ENCODE results near the gene APH1B.
"Not testable (repeated sequence)": the region's sequence is repeated elsewhere in the genome, so short reads cannot be mapped to it uniquely, and the experiment has no call there.

The APH1B gene

DNA sequence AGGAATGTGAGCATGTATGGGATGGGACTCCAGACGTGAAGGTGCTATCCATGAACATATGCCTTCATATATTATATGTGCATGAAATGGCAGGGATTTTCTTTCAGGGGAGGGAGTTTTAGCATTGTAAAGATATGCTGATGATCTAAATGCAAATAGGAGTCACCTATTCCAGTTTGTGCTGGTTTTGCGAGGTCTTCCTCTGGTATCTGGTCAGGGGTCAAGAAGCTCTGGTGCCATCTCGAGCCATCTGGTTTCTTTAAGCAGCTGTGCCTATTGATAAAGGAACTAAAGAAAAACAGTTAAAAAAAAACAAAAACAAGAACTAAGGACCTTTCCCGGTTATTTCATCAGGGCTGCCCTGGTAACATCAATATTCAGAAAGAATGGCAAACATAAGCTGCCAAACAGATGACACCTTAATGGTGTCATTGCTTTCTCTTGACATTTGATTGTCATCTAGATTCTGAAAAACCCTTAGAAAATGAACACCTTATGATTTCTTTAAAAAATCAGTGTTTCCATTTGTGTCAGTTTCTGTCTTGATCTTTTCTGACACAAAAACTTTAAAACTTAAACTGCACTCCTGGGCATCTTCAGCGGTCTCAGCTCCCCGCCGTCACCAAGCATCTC, 22.7 kb downstream of the APH1B start:
- DNase-seq, result no peak

DNA sequence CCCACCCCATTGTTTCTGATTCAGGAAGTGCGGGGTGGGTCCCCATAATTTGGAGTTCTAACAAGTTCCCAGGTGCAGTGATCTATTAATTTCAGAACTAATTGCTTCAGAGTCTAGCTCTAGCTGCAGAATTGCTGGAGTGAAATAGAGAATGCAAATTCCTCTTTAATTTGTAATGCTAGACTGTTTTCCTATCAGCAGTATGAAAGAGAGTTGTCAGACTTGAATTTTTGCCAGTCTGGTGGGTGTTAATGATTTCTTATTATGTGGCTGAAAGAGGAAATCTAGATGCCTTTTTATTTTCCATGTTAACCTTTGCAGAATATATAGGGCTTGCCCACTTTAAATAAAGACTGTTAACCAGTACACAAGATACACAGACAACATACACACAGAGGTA, 23.7 kb downstream of the APH1B start:
- no peak for DNase-seq

DNA sequence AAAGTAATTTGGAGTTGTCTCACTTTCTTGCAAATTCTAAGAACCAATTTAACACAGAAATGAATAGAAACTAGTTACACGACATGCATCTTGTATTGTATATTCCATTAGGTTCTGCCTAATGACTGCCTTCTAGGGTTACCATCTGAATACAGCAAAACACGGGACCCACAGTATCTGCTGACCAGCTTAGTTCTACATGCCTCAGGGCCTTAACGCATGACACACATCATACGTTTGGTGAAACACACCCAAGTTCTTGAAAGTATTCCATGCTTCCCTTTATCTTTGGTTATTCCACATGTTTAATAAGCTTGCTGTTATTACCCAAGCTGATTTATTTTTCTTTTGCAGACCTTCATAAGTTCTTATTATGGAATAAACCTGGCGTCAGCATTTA, 27.9 kb downstream of the APH1B start:
- no peak for DNase-seq

DNA sequence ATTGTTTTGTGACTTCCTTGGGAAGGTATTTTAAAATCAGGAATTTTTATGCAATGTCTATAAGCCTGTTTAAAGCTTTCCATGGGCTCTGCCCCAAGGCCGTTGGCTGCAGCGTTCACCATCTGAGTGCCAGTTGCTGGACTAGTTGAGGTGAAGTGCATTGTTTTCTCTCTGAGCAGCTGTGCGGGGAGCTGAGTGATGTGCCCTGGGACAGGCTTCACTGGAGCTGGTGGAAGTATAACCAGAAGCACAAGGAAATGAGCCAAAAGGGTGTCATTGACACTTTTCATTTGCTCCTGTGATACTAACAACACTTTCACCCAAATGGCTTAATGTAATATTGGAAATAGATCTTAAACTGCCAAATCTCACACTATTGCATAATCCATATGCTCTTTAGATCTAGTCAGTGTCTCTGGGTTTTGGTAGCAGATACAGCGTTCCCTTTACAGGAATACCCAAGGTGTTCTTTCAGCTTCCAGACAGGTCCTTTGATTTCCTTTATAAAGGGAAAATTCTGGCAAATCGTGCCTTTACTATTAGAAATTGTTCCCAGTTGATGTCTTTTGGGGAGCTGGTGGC, 29.2 kb downstream of the APH1B start:
- no peak for DNase-seq

DNA sequence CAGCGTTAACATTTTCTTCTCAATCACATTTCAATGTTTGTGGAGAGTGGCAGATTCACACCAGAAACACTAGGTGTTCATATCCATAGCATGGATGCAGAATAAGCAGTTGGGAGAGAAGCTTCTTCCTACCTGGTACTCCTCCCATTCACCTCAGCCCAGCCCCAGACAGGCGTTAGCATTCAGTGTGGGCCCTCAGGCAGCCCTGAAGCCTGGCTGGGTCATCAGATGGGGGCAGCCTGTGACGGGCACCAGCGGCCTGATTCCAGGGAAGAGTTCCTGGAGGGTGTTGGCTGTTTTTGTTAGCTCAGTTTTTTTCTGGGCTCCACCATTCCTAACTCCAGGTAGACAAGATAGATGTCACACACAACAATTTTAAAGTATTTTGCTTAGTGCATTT, 31.1 kb downstream of the APH1B start:
- no peak for DNase-seq

DNA sequence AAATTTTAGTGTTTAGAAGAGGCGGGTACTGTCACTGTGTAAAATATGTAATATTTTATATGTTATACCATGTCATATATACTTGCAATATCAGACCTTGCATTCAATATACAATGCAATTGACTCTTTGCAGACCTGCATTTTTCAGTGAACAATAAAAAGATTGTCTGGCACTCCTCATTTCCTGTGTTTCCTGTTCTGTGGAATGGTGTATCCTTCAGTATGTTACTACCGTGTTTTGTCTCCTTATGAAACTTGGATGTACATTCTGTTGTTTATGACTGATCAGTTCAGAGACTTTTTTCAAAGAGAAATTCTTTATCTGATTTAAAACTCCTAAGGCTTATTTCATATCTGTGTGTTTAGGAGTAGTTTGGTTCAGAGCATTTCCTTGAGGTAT, 31.5 kb downstream of the APH1B start:
- DNase-seq, result no peak

DNA sequence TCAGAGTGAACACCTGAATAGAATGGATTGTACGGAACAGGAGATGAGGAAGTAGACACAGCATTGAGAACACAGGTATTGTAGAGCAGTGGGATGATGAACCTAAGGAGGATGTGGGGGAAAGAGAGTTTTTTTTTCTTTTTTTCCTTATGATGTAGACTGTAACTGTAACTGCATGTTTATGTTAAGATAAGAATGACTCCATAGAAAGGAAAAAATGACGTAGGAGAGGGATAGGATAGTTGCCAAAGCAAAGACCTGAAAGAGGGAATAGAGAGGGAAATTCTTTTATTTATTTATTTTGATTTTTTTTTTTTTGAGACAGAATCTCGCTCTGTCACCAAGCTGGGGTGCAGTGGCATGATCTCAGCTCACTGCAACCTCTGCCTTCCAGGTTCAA, 33.2 kb downstream of the APH1B start:
- no peak for DNase-seq

DNA sequence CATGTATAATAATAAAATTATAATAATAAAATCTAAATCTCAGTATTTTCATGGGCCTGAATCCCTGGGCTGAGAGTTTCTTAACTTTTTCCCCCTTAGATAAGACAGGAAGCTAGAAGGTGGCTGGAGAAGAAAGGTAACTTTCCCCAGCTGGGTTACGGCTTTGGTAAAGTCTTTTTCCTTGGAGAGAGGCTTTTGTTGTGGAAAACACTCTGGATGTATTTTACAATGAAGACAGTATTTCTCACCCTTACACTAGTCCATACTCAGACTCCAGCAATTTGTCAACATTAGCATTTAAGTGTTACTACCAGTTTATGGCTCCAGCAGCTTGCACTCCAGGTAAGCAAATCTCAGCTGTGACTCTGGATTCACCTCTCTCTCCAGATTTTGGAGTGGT, 34.9 kb downstream of the APH1B start:
- no peak for DNase-seq

DNA sequence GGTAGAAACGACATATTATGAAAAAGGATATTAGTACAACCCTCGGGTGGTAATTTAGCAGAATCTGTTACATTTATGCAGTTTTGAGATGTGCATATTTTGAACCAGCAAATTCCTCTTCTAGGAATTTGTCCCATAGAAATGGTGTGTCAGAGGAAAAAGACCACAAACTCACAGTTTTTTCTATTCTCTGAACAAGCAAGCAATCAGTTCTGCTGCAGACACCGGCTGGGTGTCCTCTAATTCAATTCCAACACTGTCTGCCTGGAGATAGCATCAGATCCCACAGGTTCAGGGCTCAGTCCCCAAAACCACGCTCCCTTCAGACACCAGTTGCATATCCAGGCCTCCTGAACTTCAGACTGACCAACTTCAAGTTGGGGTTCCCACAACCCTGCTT, 36.4 kb downstream of the APH1B start:
- DNase-seq, result no peak

DNA sequence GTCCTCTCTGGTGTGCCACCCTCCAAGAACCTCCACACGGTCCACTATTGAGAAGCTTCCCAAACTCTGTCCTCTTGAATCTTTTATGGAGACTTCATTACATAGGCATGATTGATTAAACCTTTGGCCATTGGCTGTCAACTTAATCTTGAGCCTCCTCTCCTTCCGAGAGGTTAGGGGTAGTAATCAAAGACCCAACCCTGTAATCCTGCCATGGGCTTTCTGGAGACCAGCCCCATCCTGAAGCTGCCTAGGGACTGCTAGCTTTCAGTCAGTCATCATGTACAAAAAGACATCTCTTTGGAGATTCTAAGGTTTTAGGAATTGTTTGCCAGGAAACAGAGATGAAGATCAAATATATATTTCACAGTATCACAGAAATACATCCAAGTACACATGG, 37.0 kb downstream of the APH1B start:
- DNase-seq, result no peak

- no peak for DNase-seq
These were observed 40.9 kb downstream of the APH1B start for GRCh38 chr15:63318344-63318743.

- no peak for DNase-seq
These were observed 41.7 kb downstream of the APH1B start for GRCh38 chr15:63319065-63319464.

- not testable (repeated sequence) for DNase-seq
These were observed 43.0 kb downstream of the APH1B start for GRCh38 chr15:63320446-63320845.

GRCh38 chr15:63320981-63321380, 43.6 kb downstream of the APH1B start:
- DNase-seq, result not testable (repeated sequence)

DNA sequence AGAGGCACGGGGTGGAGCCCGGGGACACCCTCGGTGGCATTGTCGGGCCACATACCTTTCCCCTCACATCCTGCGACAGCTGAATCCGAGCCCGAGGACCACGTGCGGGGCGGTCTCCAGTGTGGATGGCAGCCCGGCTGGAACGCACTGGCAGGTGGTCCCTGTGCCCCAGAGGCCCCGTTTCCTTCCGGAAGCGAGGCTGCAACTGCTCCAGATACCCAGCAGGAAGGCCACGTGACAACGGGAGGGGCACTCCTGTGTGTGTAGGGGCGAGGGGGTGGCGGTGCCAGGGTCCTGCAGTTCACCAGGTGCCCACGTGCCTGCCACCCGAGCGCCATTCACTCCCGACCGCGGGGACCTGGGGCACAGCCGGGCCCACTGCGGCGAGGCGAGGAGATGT, 44.1 kb downstream of the APH1B start:
- no peak for DNase-seq

DNA sequence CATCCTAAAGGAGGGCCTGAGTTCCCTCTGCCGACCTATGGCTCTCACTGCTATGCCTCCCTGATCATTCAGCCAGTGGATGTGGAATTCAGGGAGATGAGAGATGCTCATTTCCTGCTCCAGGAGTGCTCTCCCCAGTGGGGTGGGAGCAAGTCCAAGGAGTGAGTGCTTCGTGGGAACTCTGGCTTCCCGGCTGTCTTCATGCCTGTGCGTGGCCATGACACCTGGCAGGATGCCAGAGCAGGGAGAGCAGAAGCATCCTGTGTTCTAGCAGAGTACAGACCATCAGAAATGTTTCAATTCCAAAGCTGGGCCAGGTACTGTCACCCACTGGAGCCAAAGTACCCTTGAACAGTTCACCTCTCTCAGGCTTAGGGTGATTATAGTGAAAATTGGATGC, 45.1 kb downstream of the APH1B start:
- DNase-seq, result no peak

DNA sequence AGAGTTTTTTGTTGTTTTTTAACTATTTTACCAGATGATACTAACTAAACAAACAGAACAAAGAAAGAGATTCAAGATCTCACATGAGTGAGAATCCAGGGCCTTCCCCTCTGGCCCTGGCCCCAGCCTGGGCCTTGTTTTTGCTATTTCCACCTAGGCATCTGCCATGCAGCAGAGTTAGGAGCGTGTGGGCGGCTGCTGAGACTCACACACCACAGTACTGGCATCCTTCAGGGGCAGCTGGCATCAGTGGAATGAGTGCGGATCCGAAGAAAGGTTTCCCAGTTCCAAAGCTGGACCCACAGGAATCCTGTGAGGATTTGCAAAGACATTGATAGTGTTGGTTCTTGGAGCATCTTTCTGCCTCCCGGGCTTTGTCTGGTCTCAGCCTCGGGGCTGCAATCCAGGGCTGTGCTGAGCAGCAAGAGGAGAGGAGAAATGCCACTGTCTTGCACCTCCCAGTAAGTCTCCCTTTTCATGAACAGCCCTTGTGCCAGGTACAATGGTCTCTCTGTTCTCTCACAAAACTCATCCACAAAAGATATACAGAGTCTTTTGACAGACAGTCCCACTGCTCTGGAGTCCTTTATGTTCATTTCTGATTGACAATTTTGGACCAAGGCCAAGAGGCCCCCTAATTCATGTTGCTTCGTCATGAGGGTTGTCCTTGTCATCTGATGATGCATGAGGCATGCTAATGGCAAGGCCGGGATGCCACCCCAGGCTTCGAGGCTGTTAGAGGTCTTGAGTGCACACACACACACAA, 46.6 kb downstream of the APH1B start:
- no peak for DNase-seq

DNA sequence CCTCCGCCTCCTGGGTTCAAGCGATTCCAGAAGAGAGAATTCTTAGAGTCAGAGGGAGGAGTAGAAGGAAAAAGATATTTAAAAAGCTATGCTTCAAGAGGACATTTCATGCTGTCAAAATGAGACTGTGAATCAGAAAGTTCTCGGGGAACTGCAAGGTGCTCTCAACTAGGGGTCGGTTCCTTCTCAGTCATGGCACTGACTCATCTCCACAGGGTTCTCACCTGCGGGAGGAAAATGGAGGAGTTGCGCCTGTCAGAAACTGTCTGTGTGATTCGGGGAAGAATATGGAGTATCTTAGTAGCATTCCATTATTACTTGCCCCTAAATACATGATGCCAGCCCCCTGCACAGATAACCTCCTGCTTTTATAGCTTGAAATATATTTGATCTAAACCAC, 47.4 kb downstream of the APH1B start:
- no peak for DNase-seq

- DNase-seq, result no peak
These were observed 50.4 kb downstream of the APH1B start for GRCh38 chr15:63327648-63328421.

- DNase-seq, result no peak
These were observed 52.4 kb downstream of the APH1B start for GRCh38 chr15:63329567-63330350.

- DNase-seq, result no peak
These were observed 53.5 kb downstream of the APH1B start for GRCh38 chr15:63330926-63331325.

- DNase-seq, result no peak
These were observed 54.1 kb downstream of the APH1B start for GRCh38 chr15:63331456-63331855.
